Mucosa of descending colon (tissue), 3 donors: ENCODE measurements around the gene C1QTNF5. TPM values are rescaled to one million over a fixed set of nuclear protein-coding genes. Genes with fewer than 3 reads are reported as not detected.

ENCODE experiments used
- ATAC-seq: fragments of 200-7000 bp; cut with Tn5 transposase; one replicate; pipeline ENCODE4 v1.9.1; 2020; ENCODE audit warnings: mild to moderate bottlenecking, moderate library complexity
- DNase-seq, 3 donors: peaks; one replicate each; pipeline ENCODE4 v3.0.0-alpha.2; 2020
- H3K36me3 ChIP-seq: fragments of 200-600 bp; one replicate; pipeline ENCODE4 v1.8.0; 2021; ENCODE audit warnings: low read depth, mild to moderate bottlenecking
- H3K4me1 ChIP-seq: fragments of 200-600 bp; one replicate; pipeline ENCODE4 v1.8.0; 2021; ENCODE audit warnings: low read depth, mild to moderate bottlenecking
- H3K4me3 ChIP-seq: fragments of 200-600 bp; one replicate; pipeline ENCODE4 v1.8.0; 2021; ENCODE audit warnings: mild to moderate bottlenecking
- H3K9me3 ChIP-seq: fragments of 200-600 bp; one replicate; pipeline ENCODE4 v1.8.0; 2021; ENCODE audit warnings: mild to moderate bottlenecking
- intact Hi-C, 2 donors: fragments of 100-400 bp; cut with DNase I in 1 of 2; cut with micrococcal nuclease in 1 of 2; formaldehyde crosslinking; loops; one replicate each; pipeline versions ENCODE4 v1.11.0 to v1.11.1; 2022; cut with DNase I, micrococcal nuclease
- total RNA-seq, 3 donors: library from RNA; stranded (reverse); fragmentation: NEBNext Ultra II Directional in 2 of 3; extraction: Animal tissue kit (Norgen Biotek cat#: 25700) in 2 of 3; gene quantifications; one replicate each; pipeline versions ENCODE4 v1.2.1 to v1.2.4, GENCODE V29; 2021 to 2023
- TF ChIP-seq, protein P1 (sequence below): fragments of 200-600 bp; IDR thresholded peaks from one replicate; pipeline ENCODE4 v1.8.0; 2022; ENCODE audit warnings: antibody characterized with exemption, mild to moderate bottlenecking
- donor health status: DM: no; HTN: no; CAD: no; lungs with moderate emphysema.
- donor health status: DM: no; HTN: no; CAD: no.
- donor health status: DM: no; HTN: yes; CAD: no.

Gene C1QTNF5
- total RNA-seq, 3 donors from 2014 or later: 5.1 to 13.9 (median 9.3) TPM

DNA sequence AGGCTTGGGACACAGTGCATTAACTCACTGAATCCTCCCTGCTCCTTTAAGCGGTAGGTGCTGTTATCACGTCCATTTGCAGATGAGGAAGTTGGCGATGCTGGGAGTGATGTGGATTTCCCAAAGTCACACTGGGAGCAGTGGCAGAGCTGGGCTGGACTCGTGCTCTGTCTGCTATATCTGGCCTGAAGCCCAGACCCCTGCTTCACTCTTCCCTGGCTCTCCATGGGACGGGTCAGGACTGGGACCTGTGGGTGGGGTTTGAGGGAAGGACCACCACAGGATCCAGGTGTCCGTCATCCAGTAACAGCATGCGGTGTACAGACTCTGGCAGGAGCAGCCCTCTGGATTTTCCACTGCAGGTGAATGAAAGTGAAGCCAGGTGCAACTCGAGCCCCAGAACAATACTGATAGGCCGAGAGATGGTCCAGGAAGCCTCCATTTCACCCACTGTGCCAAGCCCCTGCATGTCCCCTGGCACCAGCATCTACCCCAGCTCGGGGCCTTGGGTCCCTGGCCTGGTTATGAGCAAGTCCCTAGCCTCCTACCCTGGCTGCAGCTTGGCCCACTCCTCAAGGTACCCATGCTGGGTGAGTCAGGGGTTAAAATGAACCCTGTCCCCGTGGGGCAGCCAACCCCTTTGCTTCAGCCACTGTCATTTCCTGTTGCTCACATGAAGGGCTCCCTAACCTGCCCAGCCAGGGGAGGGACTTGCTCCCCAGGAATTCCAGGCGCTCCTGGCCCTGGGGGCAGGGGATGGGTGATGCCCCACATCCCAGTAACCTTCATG, 36.6 kb upstream of the C1QTNF5 start:
- no peaks in the 10 kb centered on the region for H3K9me3 ChIP-seq
- DNase-seq (no peak), ATAC-seq (no peak)
- H3K36me3 ChIP-seq: no peaks in the 10 kb centered on the region
- TF ChIP-seq, protein P1, sequence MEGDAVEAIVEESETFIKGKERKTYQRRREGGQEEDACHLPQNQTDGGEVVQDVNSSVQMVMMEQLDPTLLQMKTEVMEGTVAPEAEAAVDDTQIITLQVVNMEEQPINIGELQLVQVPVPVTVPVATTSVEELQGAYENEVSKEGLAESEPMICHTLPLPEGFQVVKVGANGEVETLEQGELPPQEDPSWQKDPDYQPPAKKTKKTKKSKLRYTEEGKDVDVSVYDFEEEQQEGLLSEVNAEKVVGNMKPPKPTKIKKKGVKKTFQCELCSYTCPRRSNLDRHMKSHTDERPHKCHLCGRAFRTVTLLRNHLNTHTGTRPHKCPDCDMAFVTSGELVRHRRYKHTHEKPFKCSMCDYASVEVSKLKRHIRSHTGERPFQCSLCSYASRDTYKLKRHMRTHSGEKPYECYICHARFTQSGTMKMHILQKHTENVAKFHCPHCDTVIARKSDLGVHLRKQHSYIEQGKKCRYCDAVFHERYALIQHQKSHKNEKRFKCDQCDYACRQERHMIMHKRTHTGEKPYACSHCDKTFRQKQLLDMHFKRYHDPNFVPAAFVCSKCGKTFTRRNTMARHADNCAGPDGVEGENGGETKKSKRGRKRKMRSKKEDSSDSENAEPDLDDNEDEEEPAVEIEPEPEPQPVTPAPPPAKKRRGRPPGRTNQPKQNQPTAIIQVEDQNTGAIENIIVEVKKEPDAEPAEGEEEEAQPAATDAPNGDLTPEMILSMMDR: no peak
- H3K4me1 ChIP-seq: peaks cover 12% of the 10 kb centered on the region
- intact Hi-C loops: no loop called here
- H3K4me3 ChIP-seq: no peak overlapping the region

DNA sequence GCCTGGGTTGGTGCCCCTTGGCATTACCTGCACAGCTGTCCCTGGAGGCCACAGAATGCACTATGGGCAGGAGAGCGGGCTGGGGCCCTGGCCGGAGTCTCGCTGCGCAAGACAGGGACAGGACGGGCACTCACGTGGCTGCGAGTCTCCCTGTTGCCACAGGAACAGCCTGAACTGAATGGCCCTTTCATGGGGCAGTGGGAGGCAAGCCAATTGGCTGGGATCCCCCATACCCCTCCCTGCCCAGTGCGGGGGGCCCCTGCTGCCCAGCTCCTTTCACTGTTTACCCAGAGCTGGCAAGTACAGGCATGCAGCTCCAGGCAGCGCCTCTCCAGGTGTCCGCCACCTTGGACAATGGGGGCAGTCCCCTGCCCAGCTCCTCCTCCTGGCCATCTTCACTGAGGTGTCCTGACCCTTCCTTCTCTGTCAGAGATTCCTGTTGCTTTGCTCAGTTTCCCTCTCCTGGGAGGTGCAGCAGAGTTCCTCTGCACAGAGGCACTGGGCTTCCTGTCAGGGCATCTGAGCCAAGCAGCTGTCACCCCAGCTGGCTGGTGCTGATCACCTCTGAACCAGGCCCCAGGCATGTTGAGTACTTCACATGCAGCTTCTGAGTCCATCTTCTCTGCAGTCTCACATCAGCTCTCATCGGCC, 35.6 kb upstream of the C1QTNF5 start:
- TF ChIP-seq, protein P1: no peak
- ATAC-seq (no peak), DNase-seq (no peak)
- H3K4me3 ChIP-seq: no peak overlapping the region
- H3K36me3 ChIP-seq: no peaks in the 10 kb centered on the region
- H3K4me1 ChIP-seq: peaks cover 8% of the 10 kb centered on the region
- no peaks in the 10 kb centered on the region for H3K9me3 ChIP-seq
- intact Hi-C loops: no loop called here

DNA sequence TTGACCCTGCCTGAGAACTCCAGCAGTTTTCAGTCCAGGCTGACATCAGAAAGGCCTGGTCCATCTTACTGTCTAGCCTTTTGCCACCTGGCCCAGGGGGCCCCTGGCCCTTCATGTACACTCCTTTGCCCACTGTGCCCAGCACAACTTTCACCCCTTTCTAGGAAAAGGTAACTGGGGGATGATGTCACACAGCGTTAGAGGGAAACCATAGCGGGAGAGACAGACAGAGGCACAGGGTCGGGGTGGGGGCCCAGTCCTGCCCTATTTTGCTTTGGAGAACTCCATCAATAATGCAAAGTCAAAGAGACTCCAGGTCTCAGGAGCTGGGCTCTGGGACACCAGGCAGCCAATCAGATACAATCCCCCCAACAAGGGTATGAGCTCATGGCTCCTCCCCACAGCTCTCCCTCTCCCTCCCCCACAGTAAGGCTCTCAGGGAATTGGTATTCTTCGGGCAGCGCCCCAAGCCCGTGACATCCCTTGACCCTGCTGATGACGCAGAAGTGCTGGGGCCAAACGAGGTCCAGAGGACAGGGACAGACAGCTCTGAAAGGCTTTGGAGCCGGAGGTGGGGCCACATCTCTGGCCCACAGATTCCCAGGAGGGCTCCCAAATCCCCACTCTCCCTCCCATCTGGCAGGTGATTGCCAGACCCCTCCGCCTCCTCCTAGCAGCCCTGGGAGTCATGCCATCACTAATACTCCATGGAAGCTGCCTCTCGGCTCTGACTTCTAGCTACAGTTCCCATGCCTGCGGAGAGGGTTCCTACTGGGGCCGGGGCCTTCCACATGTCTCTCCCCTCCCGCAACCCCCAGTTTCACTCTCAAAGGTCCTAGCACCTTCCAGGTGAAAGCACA, 34.9 kb upstream of the C1QTNF5 start:
- Histone ChIP-seq H3K9me3 (no peaks in the 10 kb centered on the region), H3K36me3 (no peaks in the 10 kb centered on the region), H3K4me1 (peaks cover 15% of the 10 kb centered on the region), H3K4me3 (no peak overlapping the region)
- DNase-seq (peak in 2 of 3 donors; percentile 69 to 73), ATAC-seq (peak; percentile 14)
- intact Hi-C loops: no loop called here
- TF ChIP-seq, protein P1: no peak

DNA sequence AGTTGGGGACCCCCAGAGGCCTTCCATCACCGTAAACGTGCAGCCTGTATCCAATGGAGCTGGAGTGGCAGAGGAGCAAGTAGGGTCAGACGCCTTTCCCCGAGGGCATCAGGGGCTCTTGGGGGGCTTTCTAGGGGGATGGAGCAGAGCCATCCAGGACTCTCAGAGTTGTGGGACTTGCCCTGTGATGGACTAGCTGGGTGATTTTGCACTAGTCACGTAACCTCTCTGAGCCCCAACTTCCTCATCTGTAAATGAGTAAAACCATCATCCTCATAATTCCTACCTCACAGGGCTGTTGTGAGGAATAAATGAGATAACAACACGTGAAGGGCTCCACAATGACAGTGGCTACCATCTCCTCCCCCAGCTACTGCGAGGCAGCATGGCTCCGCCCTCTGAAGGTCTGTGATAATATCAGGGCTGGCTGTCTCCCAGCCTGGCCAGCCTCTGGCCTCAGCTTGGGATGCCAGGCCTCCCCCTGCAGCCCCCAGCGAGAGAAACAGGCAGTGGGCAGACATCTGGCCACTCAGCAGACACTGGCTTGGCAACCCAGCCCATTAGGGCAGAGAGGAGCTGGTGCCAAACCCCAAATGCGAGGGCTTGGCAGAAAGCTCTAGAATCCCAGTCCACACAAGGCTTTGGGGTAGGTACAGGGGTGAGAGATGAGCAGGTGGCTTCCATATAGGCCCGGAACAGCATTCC, 34.1 kb upstream of the C1QTNF5 start:
- Histone ChIP-seq H3K4me1 (peaks cover 22% of the 10 kb centered on the region), H3K36me3 (no peaks in the 10 kb centered on the region), H3K9me3 (no peaks in the 10 kb centered on the region), H3K4me3 (no peak overlapping the region)
- intact Hi-C loops: no loop called here
- no peak for ATAC-seq
- no peak for DNase-seq
- TF ChIP-seq, protein P1: no peak
